GM18508 (cell line): ENCODE measurements around the gene SIN3A.
"Not testable (repeated sequence)": the region's sequence is repeated elsewhere in the genome, so short reads cannot be mapped to it uniquely, and the experiment has no call there.

Experiments used
- ATAC-seq: cut with Tn5 transposase; IDR thresholded peaks from one replicate; pipeline ENCODE4 v1.9.1; 2021; ENCODE audit warnings: moderate number of reproducible peaks; ENCODE audit not compliant: insufficient read depth, unreplicated experiment

SIN3A gene

DNA sequence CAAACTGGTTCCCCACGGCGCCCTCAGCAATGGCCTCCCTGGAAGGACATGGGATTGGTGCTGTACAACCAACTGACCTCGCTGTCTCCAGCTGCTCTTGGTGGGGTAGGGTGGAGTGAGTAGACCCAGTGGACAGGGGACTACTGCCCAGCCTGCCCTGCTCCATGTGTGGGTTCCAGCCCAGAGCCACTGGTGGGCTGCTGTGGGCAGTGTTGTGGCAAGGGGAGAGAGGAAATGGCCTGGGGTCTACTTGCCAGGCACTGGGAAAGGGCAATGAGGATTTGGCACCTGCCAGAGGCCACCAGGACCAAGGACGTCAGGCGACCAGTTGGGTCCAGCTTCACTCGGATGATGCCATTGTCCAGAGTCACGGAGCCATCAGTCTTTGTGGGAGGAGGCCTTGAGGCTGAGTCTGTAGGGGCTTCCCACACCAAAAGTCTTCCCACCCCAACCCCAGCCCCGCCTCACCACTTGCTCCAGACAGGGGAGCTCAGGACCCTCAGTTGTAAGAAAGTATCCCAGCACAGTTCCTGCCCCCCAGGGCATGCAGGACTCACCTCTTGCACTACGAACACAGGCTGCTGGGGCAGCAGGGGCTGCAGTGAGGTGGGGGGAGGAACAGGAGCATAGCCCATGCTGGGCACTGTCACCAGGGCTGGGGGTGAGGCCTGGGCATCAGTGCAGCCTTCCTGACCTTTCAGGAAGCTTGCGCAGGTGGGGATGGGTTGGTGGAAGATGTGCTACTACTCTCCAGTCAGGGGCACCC is 92.5 kb downstream of the SIN3A start:
- no peak for ATAC-seq

- no peak for ATAC-seq
Measured at GRCh38 chr15:75357976-75358673, 93.4 kb downstream of the SIN3A start.

GRCh38 chr15:75356517-75356916 is 95.0 kb downstream of the SIN3A start:
- ATAC-seq = no peak

- ATAC-seq = no peak
Measured at GRCh38 chr15:75356006-75356405, 95.5 kb downstream of the SIN3A start.

- ATAC-seq = no peak
Measured at GRCh38 chr15:75355369-75355768, 96.1 kb downstream of the SIN3A start.

- no peak for ATAC-seq
Measured at GRCh38 chr15:75354454-75354853, 97.0 kb downstream of the SIN3A start.

DNA sequence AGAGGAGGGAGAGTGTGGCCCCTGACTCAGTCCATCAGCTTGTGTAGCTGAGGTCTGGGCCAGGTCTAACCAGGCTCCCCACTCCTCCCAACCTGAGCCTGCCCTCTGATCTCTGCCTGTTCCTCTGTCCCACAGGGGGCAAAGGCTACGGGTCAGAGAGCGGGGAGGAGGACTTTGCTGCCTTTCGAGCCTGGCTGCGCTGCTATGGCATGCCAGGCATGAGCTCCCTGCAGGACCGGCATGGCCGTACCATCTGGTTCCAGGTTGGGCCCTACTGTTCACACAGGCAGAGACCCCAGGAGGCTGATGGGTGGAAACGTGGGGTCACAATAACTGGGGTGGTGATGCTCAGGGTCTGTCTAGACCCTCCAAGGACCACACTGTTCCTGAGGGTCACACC is 97.9 kb downstream of the SIN3A start:
- ATAC-seq = no peak

DNA sequence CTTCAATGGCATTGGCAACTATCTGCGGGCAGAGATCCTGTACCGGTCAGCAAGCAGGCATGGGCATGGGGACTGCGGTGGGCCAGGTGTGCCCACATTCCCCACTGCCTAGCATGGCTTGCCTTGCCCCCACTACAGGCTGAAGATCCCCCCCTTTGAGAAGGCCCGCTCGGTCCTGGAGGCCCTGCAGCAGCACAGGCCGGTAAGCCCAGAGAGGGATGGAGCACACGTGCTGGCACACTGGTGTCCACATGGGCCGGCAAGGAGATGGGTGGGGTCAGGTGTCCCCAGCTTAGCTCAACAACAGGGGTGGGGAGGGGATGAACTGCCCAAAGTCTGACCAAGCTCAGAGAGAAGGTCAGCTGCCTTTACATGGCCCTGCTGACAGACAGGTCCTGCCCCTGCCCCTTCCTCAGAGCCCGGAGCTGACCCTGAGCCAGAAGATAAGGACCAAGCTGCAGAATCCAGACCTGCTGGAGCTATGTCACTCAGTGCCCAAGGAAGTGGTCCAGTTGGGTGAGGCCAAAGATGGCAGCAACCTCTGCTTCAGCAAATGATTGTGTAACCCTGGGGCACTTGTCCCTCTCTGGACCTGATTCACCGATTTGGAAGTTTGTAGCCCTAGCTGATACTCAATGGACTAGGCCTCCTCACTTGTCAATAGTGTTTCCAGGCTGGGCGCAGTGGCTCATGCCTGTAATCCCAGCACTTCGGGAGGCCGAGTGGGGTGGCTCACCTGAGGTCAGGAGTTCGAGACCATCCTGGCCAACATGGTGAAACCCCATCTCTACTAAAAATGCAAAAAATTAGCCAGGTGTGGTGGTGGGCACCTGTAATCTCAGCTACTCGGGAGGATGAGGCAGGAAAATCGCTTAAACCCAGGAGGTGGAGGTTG is 99.1 kb downstream of the SIN3A start:
- no peak for ATAC-seq

GRCh38 chr15:75350601-75351361 is 100.7 kb downstream of the SIN3A start:
- no peak for ATAC-seq

- ATAC-seq = no peak
Measured at GRCh38 chr15:75349851-75350588, 101.5 kb downstream of the SIN3A start.

DNA sequence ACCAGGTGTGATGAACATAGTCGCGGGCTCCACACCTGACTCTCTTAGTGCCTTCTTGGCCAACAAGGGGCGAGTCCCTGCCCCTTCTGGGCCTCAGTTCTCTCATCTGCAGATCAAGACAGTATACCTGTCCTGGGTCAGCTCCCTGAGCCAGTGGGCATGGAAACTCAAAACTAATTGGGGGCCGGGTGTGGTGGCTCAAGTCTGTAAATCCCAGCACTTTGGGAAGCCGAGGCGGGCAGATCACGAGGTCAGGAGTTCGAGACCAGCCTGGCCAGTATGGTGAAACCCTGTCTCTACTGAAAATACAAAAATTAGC is 102.2 kb downstream of the SIN3A start:
- ATAC-seq = not testable (repeated sequence)

GRCh38 chr15:75348562-75349350 is 102.7 kb downstream of the SIN3A start:
- no peak for ATAC-seq

GRCh38 chr15:75348034-75348561 is 103.4 kb downstream of the SIN3A start:
- ATAC-seq = no peak

GRCh38 chr15:75347222-75348033 is 104.1 kb downstream of the SIN3A start:
- ATAC-seq = no peak

GRCh38 chr15:75346796-75347221 is 104.7 kb downstream of the SIN3A start, which contains the start of gene NEIL1:
Gene NEIL1 (plus strand): TSS chr15:75347039. CDS start chr15:75348906, 1,867 bp downstream.
- no peak for ATAC-seq

DNA sequence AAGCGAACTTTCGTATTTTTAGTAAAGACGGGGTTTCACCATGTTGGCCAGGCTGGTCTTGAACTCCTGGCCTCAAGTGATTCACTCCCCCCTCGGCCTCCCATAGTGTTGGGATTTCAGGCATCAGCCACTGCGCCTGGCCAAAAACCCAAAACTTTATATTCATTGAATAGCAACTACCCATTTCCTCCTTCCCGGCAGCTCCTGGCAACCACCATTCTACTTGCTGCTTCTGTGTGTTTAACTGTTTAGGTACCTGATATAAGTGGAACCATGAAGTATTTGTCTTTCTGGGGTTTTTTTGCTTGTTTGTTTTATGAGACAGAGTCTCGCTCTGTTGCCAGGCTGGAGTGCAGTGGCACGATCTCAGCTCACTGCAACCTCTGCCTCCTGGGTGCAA is 107.5 kb downstream of the SIN3A start:
- not testable (repeated sequence) for ATAC-seq

DNA sequence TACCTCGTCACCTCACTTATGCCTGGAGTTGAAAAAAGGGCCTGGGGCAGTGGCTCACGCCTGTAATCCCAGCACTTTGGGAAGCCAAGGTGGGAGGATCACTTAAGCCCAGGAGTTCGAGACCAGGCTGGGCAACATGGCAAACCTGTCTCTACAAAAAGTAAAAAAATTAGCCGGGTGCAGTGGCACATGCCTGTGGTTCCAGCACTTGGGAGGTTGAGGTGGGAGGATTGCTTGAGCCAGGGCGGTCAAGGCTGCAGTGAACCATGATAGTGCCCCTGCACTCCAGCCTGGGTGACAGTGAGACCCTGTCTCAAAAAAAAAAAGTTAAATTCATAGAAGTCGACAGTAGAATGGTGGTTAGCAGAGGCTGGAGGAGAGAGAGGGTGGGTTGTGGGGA is 109.3 kb downstream of the SIN3A start:
- no peak for ATAC-seq
